GM12878 (cell line): Measurements from ENCODE around the gene SBK2. TPM values are rescaled to one million over a fixed set of nuclear protein-coding genes. Genes with fewer than 3 reads are reported as not detected.

Source experiments
- ATAC-seq: fragments of 200-7000 bp; cut with Tn5 transposase; 3 replicates; pipeline ENCODE4 v1.9.1; 2020; ENCODE audit warnings: mild to moderate bottlenecking, moderate library complexity
- BruUV-seq: library from RNA; stranded (reverse); fragments of 400-500 nt; replicated peaks from 2 replicates; lab custom pipeline; 2021; lab: Mats Ljungman, UMichigan
- CTCF ChIA-PET: fragments of 300-600 bp; sonication (Branson Sonifier 250); formaldehyde crosslinking; extraction: SDS; loops from one replicate; lab custom pipeline; 2021; ENCODE audit warnings: inconsistent platforms; lab: Yijun Ruan, JAX
- POLR2A ChIA-PET: fragments of 350-600 bp; formaldehyde crosslinking; extraction: SDS; loops from one replicate; lab custom pipeline; 2021; ENCODE audit warnings: inconsistent platforms; lab: Charles Lee
- RAD21 ChIA-PET: fragments of 300-600 bp; sonication (Branson Sonifier 250); formaldehyde crosslinking; loops from one replicate; lab custom pipeline; 2023; ENCODE audit warnings: antibody characterized with exemption; ENCODE audit not compliant: unreplicated experiment; lab: Charles Lee
- SMC1A ChIA-PET: fragments of 300-600 bp; sonication (Branson Sonifier 250); formaldehyde crosslinking; loops from one replicate; lab custom pipeline; 2023; ENCODE audit not compliant: unreplicated experiment, uncharacterized antibody; lab: Charles Lee
- DNase-seq: peaks from one replicate; pipeline ENCODE4 v3.0.0-alpha.2; 2011; ENCODE audit warnings: low read depth, low spot score
- FAIRE-seq: peaks from 3 replicates; lab custom pipeline; 2011; peaks lifted over from hg19 to GRCh38; lab: Jason Lieb, UNC
- H2AFZ ChIP-seq: 2 replicates; pipeline ENCODE4 v1.6.0; 2011; ENCODE audit warnings: low read depth, low read length, control low read depth; ENCODE audit not compliant: control insufficient read depth
- H3K27ac ChIP-seq: 2 replicates; pipeline ENCODE4 v1.5.1; 2011; ENCODE audit warnings: control low read depth; ENCODE audit not compliant: control insufficient read depth, insufficient read depth
- H3K27me3 ChIP-seq, 2 experiments: replicated peaks in 1 of 2; 2 replicates each; pipeline versions ENCODE4 v1.6.0 to v1.6.1; 2011; ENCODE audit warnings: low read length in 1 of 2; ENCODE audit not compliant: control insufficient read depth in 2 of 2, insufficient read depth in 2 of 2
- H3K36me3 ChIP-seq, 2 experiments: 2 replicates each; pipeline ENCODE4 v1.5.1; 2011; ENCODE audit warnings: low read length in 1 of 2; ENCODE audit not compliant: control insufficient read depth in 2 of 2, insufficient read depth in 2 of 2
- H3K4me1 ChIP-seq: 2 replicates; pipeline ENCODE4 v1.6.1; 2011; ENCODE audit warnings: mild to moderate bottlenecking, low read length, moderate library complexity, mixed read lengths; ENCODE audit not compliant: control insufficient read depth, insufficient read depth
- H3K4me2 ChIP-seq: 2 replicates; pipeline ENCODE4 v1.6.0; 2011; ENCODE audit warnings: control low read depth; ENCODE audit not compliant: control insufficient read depth, insufficient read depth
- H3K4me3 ChIP-seq: fragments of 200-600 bp; sonication (generic); 2 replicates; pipeline ENCODE4 v1.5.1; 2016
- H3K79me2 ChIP-seq: 2 replicates; pipeline ENCODE4 v1.6.0; 2011; ENCODE audit warnings: low read length; ENCODE audit not compliant: control insufficient read depth, insufficient read depth
- H3K9ac ChIP-seq: 2 replicates; pipeline ENCODE4 v1.8.0; 2011; ENCODE audit warnings: low read length, control low read depth, mixed read lengths; ENCODE audit not compliant: control insufficient read depth, insufficient read depth
- H3K9me3 ChIP-seq: replicated peaks from 3 replicates; pipeline ENCODE4 v1.5.1; 2011; ENCODE audit warnings: mild to moderate bottlenecking, low read length; ENCODE audit not compliant: control insufficient read depth, insufficient read depth
- H4K20me1 ChIP-seq: 2 replicates; pipeline ENCODE4 v1.6.0; 2011; ENCODE audit not compliant: control insufficient read depth, insufficient read depth
- ATF7 ChIP-seq: fragments of 450-650 bp; IDR thresholded peaks from 2 replicates; pipeline ENCODE4 v1.6.1; 2016; ENCODE audit warnings: low read depth, mild to moderate bottlenecking
- ESRRA ChIP-seq: IDR thresholded peaks from 2 replicates; pipeline ENCODE4 v1.6.1; 2012; ENCODE audit warnings: mild to moderate bottlenecking, low read length, improper control_type of control experiment
- EZH2 ChIP-seq: IDR thresholded peaks from 2 replicates; pipeline ENCODE4 v1.6.1; 2012; ENCODE audit warnings: low read depth, mild to moderate bottlenecking, control low read depth, inconsistent platforms, low read length, borderline replicate concordance; ENCODE audit not compliant: control insufficient read depth
- FOS ChIP-seq: IDR thresholded peaks from 3 replicates; pipeline ENCODE4 v1.6.1; 2011; ENCODE audit warnings: borderline replicate concordance; ENCODE audit not compliant: insufficient read length; ENCODE audit errors: extremely low read depth
- JUNB ChIP-seq: IDR thresholded peaks from 2 replicates; pipeline ENCODE4 v1.6.1; 2016; ENCODE audit warnings: antibody characterized with exemption, mild to moderate bottlenecking
- KDM1A ChIP-seq: fragments of 200-600 bp; sonication (generic); IDR thresholded peaks from 2 replicates; pipeline ENCODE4 v1.6.1; 2016; ENCODE audit warnings: borderline replicate concordance
- MYB ChIP-seq: fragments of 150-350 bp; IDR thresholded peaks from 2 replicates; pipeline ENCODE4 v1.6.1; 2014; ENCODE audit warnings: mild to moderate bottlenecking, low read depth, low read length, borderline replicate concordance
- NFXL1 ChIP-seq: fragments of 450-650 bp; IDR thresholded peaks from 2 replicates; pipeline ENCODE4 v1.6.1; 2017; ENCODE audit warnings: antibody characterized with exemption, mild to moderate bottlenecking, borderline replicate concordance
- NR2F1 ChIP-seq: fragments of 450-650 bp; conservative IDR thresholded peaks from 2 replicates; pipeline ENCODE4 v1.6.1; 2017; ENCODE audit warnings: mild to moderate bottlenecking
- RBBP5 ChIP-seq: fragments of 200-600 bp; sonication (generic); conservative IDR thresholded peaks from 2 replicates; pipeline ENCODE4 v1.6.1; 2016
- RFX5 ChIP-seq: IDR thresholded peaks from 2 replicates; pipeline ENCODE4 v1.6.1; 2011; ENCODE audit warnings: low read depth, low read length, improper control_type of control experiment
- RUNX3 ChIP-seq: IDR thresholded peaks from 2 replicates; pipeline ENCODE4 v1.6.1; 2012; ENCODE audit warnings: low read length, inconsistent platforms
- ZNF217 ChIP-seq: fragments of 450-650 bp; IDR thresholded peaks from 2 replicates; pipeline ENCODE4 v1.6.1; 2017; ENCODE audit warnings: antibody characterized with exemption, mild to moderate bottlenecking
- ZNF274 ChIP-seq: IDR thresholded peaks from one replicate; pipeline ENCODE4 v1.8.0; 2011; ENCODE audit not compliant: insufficient read length, insufficient read depth
- WGBS: methylation state at CpG from one replicate; pipeline ENCODE4 v1.1.6; 2016; ENCODE audit warnings: low lambda C conversion rate; ENCODE audit not compliant: insufficient replicate concordance, insufficient coverage; ENCODE audit errors: missing lambda C conversion rate; 5-methylcytosine and 5-hydroxymethylcytosine counted together
- in situ Hi-C: fragments of 300-500 bp; cut with MboI; formaldehyde crosslinking; loops from 9 replicates; pipeline ENCODE4 v1.14.3; 2018; ENCODE audit warnings: mixed read lengths
- intact Hi-C: fragments of 100-400 bp; cut with micrococcal nuclease; formaldehyde crosslinking; loops from one replicate; pipeline ENCODE4 v1.14.2; 2022; ENCODE audit not compliant: unreplicated experiment
- polyA plus RNA-seq, 11 experiments: library from polyadenylated mRNA; depleted of rRNA in 4 of 11; unstranded in 6 of 11; stranded (reverse) in 5 of 11; fragments of >200 nt; fragmentation: Nextera tagmentation in 4 of 11; fragmentation: Illumina TruSeq in 1 of 11; extraction: Ambion mirVana in 4 of 11; extraction: Trizol in 1 of 11; gene quantifications; 1 replicate in 1 of 11; 2 replicates in 10 of 11; pipeline versions ENCODE4 v1.2.1 to v1.2.3, GENCODE V29; 2011 to 2016; ENCODE audit warnings: inconsistent platforms in 2 of 11, missing spikeins in 2 of 11, low read depth in 1 of 11
- total RNA-seq, 4 experiments: library from RNA; depleted of rRNA in 3 of 4; stranded (reverse); fragments of >200 nt in 3 of 4; fragmentation: Illumina TruSeq in 1 of 4; extraction: Trizol in 1 of 4; gene quantifications; 2 replicates each; pipeline versions ENCODE4 v1.2.1 to v1.2.3, GENCODE V29; 2013 to 2021
- TF ChIP-seq, protein P1 (sequence below): fragments of 450-650 bp; IDR thresholded peaks from 2 replicates; pipeline ENCODE4 v1.6.1; 2017; ENCODE audit warnings: borderline replicate concordance

SBK2 gene
- total and polyA plus RNA-seq, 10 of the 15 experiments (the other 5 are each of a cell fraction or from before 2014, with no cell fraction given), result not detected

DNA sequence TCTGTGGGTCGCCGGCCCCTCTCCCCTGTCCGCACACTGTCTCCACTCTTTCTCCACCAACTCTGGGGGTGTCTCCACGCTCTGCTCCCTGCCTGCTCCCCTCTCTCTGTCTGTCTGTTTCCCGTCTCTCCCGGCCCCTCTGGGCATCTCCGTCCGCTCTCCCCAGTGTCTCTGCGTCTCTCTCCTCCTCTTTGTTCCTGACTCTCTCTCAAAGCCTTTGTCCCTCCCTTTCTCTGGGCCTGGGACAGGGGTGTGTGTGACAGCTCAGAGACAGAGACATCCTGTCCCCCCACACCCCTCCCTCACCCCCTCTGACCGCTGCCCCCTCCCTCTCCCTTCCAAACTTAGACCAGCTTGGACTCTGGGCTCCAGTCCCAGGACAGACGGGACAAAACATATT lies 9.1 kb upstream of the SBK2 start:
- H3K4me2 ChIP-seq, result no peak overlapping the region
- ChIA-PET CTCF (no interaction called here), SMC1A (no interaction called here), RAD21 (no interaction called here), POLR2A (interaction anchor here (0.5 kb wide), 1 partner anchor 37 kb away, joined by 4 read pairs; no protein-coding TSS in a partner anchor)
- H3K4me3 ChIP-seq, result no peak overlapping the region
- H3K9ac ChIP-seq, result no peak overlapping the region
- in situ Hi-C loops (no loop called here), intact Hi-C loops (no loop called here)
- WGBS, result 35% methylated on average over 8 of the region's 11 CpGs
- FAIRE-seq, result no peak
- peaks cover 1 to 7% of the 10 kb centered on the region in 2 experiments; a peak in 3 of 4 replicates for H3K27me3 ChIP-seq
- no peaks in the 10 kb centered on the region for H4K20me1 ChIP-seq
- no peak for DNase-seq
- no peak overlapping the region for H3K27ac ChIP-seq
- H3K9me3 ChIP-seq, result no peaks in the 10 kb centered on the region
- no TSS peak for BruUV-seq
- no peaks in the 10 kb centered on the region for H3K79me2 ChIP-seq
- ATAC-seq, result no peak
- H3K4me1 ChIP-seq, result no peaks in the 10 kb centered on the region
- no peaks in the 10 kb centered on the region for H3K36me3 ChIP-seq
- TF ChIP-seq MYB (no peak), JUNB (no peak), NFXL1 (no peak), ESRRA (no peak), RBBP5 (no peak), ZNF217 (no peak), NR2F1 (no peak), FOS (no peak), RFX5 (no peak), RUNX3 (no peak), ATF7 (no peak), ZNF274 (no peak), KDM1A (no peak), EZH2 (no peak)
- TF ChIP-seq, protein P1, sequence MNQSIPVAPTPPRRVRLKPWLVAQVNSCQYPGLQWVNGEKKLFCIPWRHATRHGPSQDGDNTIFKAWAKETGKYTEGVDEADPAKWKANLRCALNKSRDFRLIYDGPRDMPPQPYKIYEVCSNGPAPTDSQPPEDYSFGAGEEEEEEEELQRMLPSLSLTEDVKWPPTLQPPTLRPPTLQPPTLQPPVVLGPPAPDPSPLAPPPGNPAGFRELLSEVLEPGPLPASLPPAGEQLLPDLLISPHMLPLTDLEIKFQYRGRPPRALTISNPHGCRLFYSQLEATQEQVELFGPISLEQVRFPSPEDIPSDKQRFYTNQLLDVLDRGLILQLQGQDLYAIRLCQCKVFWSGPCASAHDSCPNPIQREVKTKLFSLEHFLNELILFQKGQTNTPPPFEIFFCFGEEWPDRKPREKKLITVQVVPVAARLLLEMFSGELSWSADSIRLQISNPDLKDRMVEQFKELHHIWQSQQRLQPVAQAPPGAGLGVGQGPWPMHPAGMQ, result no peak
- TF ChIP-seq, all 136 proteins: peak for 0
- H2AFZ ChIP-seq, result no peak overlapping the region
